ENCODE data around the gene CALN1. TPM values are rescaled to one million over a fixed set of nuclear protein-coding genes. Genes with fewer than 3 reads are reported as not detected.

CALN1 gene
- total and polyA plus RNA-seq, 4 donors: 0.02 to 0.91 (median 0.03) TPM

GRCh38 chr7:72015136-72015535, 397.0 kb downstream of the CALN1 start:
- H3K36me3 ChIP-seq (ENCODE audit: control insufficient read depth in 4 of 4, insufficient read depth in 4 of 4, low read length in 4 of 4): no peaks in the 10 kb centered on the region

GRCh38 chr7:72007018-72007417, 405.1 kb downstream of the CALN1 start:
- no peak for TF ChIP-seq CTCF (IDR thresholded peaks at IDR 0.05; ENCODE audit: control extremely low read depth, extremely low read depth)
- WGBS, 2 donors: 92 to 97% methylated on average over 10 of the region's 10 CpGs
- Histone ChIP-seq H3K4me3 (no peak overlapping the region), H3K27ac (ENCODE audit: low read depth in 1 of 2, low read length in 1 of 2) (no peak overlapping the region), H3K36me3 (ENCODE audit: control insufficient read depth in 4 of 4, insufficient read depth in 4 of 4, low read length in 4 of 4) (no peaks in the 10 kb centered on the region), H3K9me3 (ENCODE audit: control insufficient read depth in 4 of 4, insufficient read depth in 3 of 4, low read length in 3 of 4) (no peaks in the 10 kb centered on the region), H3K4me1 (ENCODE audit: control insufficient read depth in 5 of 5, insufficient read depth in 5 of 5, low read length in 5 of 5) (no peaks in the 10 kb centered on the region), H3K9ac (ENCODE audit: insufficient read depth in 1 of 2, low read length in 2 of 2) (no peak overlapping the region), H3K27me3 (ENCODE audit: control insufficient read depth in 3 of 3, insufficient read depth in 3 of 3, low read length in 2 of 3) (no peaks in the 10 kb centered on the region)
- no peak for ATAC-seq (ENCODE audit: insufficient read depth, low FRiP score)
- no peak for DNase-seq

More at GRCh38 chr7:72015136-72015535, 397.0 kb downstream of the CALN1 start:
- Histone ChIP-seq H3K9me3 (ENCODE audit: control insufficient read depth in 4 of 4, insufficient read depth in 3 of 4, low read length in 3 of 4) (peaks cover 0 to 3% (median 1%) of the 10 kb centered on the region in 4 donors), H3K9ac (ENCODE audit: insufficient read depth in 1 of 2, low read length in 2 of 2) (no peak overlapping the region), H3K27me3 (ENCODE audit: control insufficient read depth in 3 of 3, insufficient read depth in 3 of 3, low read length in 2 of 3) (no peaks in the 10 kb centered on the region), H3K4me3 (no peak overlapping the region), H3K27ac (ENCODE audit: low read depth in 1 of 2, low read length in 1 of 2) (no peak overlapping the region), H3K4me1 (ENCODE audit: control insufficient read depth in 5 of 5, insufficient read depth in 5 of 5, low read length in 5 of 5) (no peaks in the 10 kb centered on the region)
- TF ChIP-seq CTCF (IDR thresholded peaks at IDR 0.05; ENCODE audit: control extremely low read depth, extremely low read depth): no peak
- no peak for ATAC-seq (ENCODE audit: insufficient read depth, low FRiP score)
- WGBS, 2 donors: 88 to 93% methylated on average over 4 of the region's 4 CpGs
- no peak for DNase-seq

GRCh38 chr7:72003236-72003635, 408.9 kb downstream of the CALN1 start:
- no peaks in the 10 kb centered on the region for H3K36me3 ChIP-seq (ENCODE audit: control insufficient read depth in 4 of 4, insufficient read depth in 4 of 4, low read length in 4 of 4)
- H3K9ac ChIP-seq (ENCODE audit: insufficient read depth in 1 of 2, low read length in 2 of 2): no peak overlapping the region
- peaks cover 0 to 2% (median 0%) of the 10 kb centered on the region in 4 donors for H3K9me3 ChIP-seq (ENCODE audit: control insufficient read depth in 4 of 4, insufficient read depth in 3 of 4, low read length in 3 of 4)
- H3K4me3 ChIP-seq: no peak overlapping the region
- H3K27ac ChIP-seq (ENCODE audit: low read depth in 1 of 2, low read length in 1 of 2): no peak overlapping the region
- no peaks in the 10 kb centered on the region for H3K27me3 ChIP-seq (ENCODE audit: control insufficient read depth in 3 of 3, insufficient read depth in 3 of 3, low read length in 2 of 3)
- TF ChIP-seq CTCF (IDR thresholded peaks at IDR 0.05; ENCODE audit: control extremely low read depth, extremely low read depth): no peak
- WGBS, 2 donors: 92 to 97% methylated on average over 6 of the region's 6 CpGs
- H3K4me1 ChIP-seq (ENCODE audit: control insufficient read depth in 5 of 5, insufficient read depth in 5 of 5, low read length in 5 of 5): no peaks in the 10 kb centered on the region
- no peak for DNase-seq
- ATAC-seq (ENCODE audit: insufficient read depth, low FRiP score): no peak

DNA sequence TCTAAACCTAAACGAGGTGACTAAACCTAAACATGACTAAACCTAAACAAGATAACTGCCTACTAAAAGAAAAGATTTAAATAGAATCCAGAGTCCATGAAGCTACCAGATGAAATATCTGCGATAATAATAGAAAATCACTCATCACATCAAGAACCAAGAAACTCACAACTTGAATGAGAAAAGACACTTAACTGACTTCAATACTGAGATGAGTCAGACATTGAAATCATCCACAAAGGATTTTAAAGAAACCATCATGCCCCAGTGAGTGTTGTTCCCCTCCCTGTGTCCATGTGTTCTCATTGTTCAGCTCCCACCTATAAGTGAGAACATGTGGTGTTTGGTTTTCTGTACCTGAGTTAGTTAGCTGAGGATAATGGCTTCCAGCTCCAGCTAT, 416.0 kb downstream of the CALN1 start:
- WGBS, 2 donors: 81 to 94% methylated on average over 2 of the region's 2 CpGs
- no peaks in the 10 kb centered on the region for H3K27me3 ChIP-seq (ENCODE audit: control insufficient read depth in 3 of 3, insufficient read depth in 3 of 3, low read length in 2 of 3)
- no peak overlapping the region for H3K27ac ChIP-seq (ENCODE audit: low read depth in 1 of 2, low read length in 1 of 2)
- DNase-seq (no peak), ATAC-seq (ENCODE audit: insufficient read depth, low FRiP score) (no peak)
- no peak for TF ChIP-seq CTCF (IDR thresholded peaks at IDR 0.05; ENCODE audit: control extremely low read depth, extremely low read depth)
- H3K9ac ChIP-seq (ENCODE audit: insufficient read depth in 1 of 2, low read length in 2 of 2): no peak overlapping the region
- H3K4me3 ChIP-seq: no peak overlapping the region
- no peaks in the 10 kb centered on the region for H3K36me3 ChIP-seq (ENCODE audit: control insufficient read depth in 4 of 4, insufficient read depth in 4 of 4, low read length in 4 of 4)
- H3K4me1 ChIP-seq (ENCODE audit: control insufficient read depth in 5 of 5, insufficient read depth in 5 of 5, low read length in 5 of 5): no peaks in the 10 kb centered on the region
- no peaks in the 10 kb centered on the region for H3K9me3 ChIP-seq (ENCODE audit: control insufficient read depth in 4 of 4, insufficient read depth in 3 of 4, low read length in 3 of 4)
